ENCODE results near the gene TSSK3. TPM values are rescaled to one million over a fixed set of nuclear protein-coding genes. Genes with fewer than 3 reads are reported as not detected.

The TSSK3 gene
- total and polyA plus RNA-seq, 2 of the 8 experiments (the other 6 are each of a cell fraction or from before 2014, with no cell fraction given) = 1.2 TPM

- TF ChIP-seq NRF1 (IDR thresholded peaks at IDR 0.05; ENCODE audit: low read depth, low read length) = peak; percentile 26
- no peak for TF ChIP-seq USF2 (IDR thresholded peaks at IDR 0.05; ENCODE audit: low read length)
- TF ChIP-seq SP2 (IDR thresholded peaks at IDR 0.05; ENCODE audit: low read length) = no peak
- no peak for TF ChIP-seq KDM5A (IDR thresholded peaks at IDR 0.05; ENCODE audit: low read length)
- TF ChIP-seq RNF2 (IDR thresholded peaks at IDR 0.05; ENCODE audit: borderline replicate concordance, low read depth, low read length, missing control alignments, poor library complexity, severe bottlenecking) = no peak
- TF ChIP-seq KDM4A (IDR thresholded peaks at IDR 0.05; ENCODE audit: low read depth, low read length, severe bottlenecking) = no peak
- no peak for TF ChIP-seq YY1 (IDR thresholded peaks at IDR 0.05; ENCODE audit: low read depth, low read length)
- TF ChIP-seq ASH2L (IDR thresholded peaks at IDR 0.05; ENCODE audit: low read length) = no peak
- no peak for TF ChIP-seq SIX5 (IDR thresholded peaks at IDR 0.05; ENCODE audit: low read depth, low read length)
- peak; percentile 85; the same call in 1 of the 2 replicates for TF ChIP-seq POLR2AphosphoS5 (IDR thresholded peaks at IDR 0.05; ENCODE audit: low read depth, low read length)
- TF ChIP-seq EP300 (IDR thresholded peaks at IDR 0.05; ENCODE audit: borderline replicate concordance in 1 of 2, low read depth in 2 of 2, low read length in 2 of 2) = 0 out of 3 replicates have a peak, but pooled peaks of 1 of the 2 experiments have one; percentile 31
- TF ChIP-seq CHD2 (IDR thresholded peaks at IDR 0.05; ENCODE audit: low read length) = no peak
- no peak for TF ChIP-seq HDAC2 (IDR thresholded peaks at IDR 0.05; ENCODE audit: borderline replicate concordance in 1 of 2, low read depth in 2 of 2, low read length in 2 of 2)
- TF ChIP-seq TAF1 (IDR thresholded peaks at IDR 0.05; ENCODE audit: low read depth, low read length) = peak; percentile 56
- TF ChIP-seq BRCA1 (IDR thresholded peaks at IDR 0.05; ENCODE audit: low read depth, low read length) = no peak
- no peak for TF ChIP-seq SIN3A (conservative IDR thresholded peaks at IDR 0.05 in 1 of 2, IDR thresholded peaks at IDR 0.05 in 1 of 2; ENCODE audit: low read depth in 1 of 2, low read length in 2 of 2)
- no peak for TF ChIP-seq RAD21 (IDR thresholded peaks at IDR 0.05 in 1 of 2, conservative IDR thresholded peaks at IDR 0.05 in 1 of 2; ENCODE audit: low read depth in 2 of 2, low read length in 2 of 2)
- no peak for TF ChIP-seq TAF7 (optimal IDR thresholded peaks at IDR 0.05; ENCODE audit: borderline replicate concordance, low read depth, low read length)
- TF ChIP-seq BACH1 (IDR thresholded peaks at IDR 0.05; ENCODE audit: low read length) = no peak
- TF ChIP-seq EZH2 (IDR thresholded peaks at IDR 0.05; ENCODE audit: low read depth, low read length, severe bottlenecking) = no peak
- no peak for TF ChIP-seq NANOG (IDR thresholded peaks at IDR 0.05; ENCODE audit: insufficient read depth, low read depth, low read length, poor library complexity, severe bottlenecking)
- TF ChIP-seq POLR2A (IDR thresholded peaks at IDR 0.05; ENCODE audit: control extremely low read depth in 1 of 2, low read depth in 2 of 2, low read length in 2 of 2) = peak; percentile 77 to 88
These were observed 29.9 kb upstream of the TSSK3 start (continued) for GRCh38 chr1:32332290-32333079.

Measured in H1 (cell line).